GM12873 (cell line): ENCODE results near the gene COMMD10.

Experiments used
- CTCF ChIP-seq: IDR thresholded peaks from 2 replicates; pipeline ENCODE4 v1.5.1; 2012; ENCODE audit warnings: low read depth, mild to moderate bottlenecking, moderate library complexity, low read length, control low read depth; ENCODE audit not compliant: insufficient read depth; ENCODE audit errors: missing control alignments

The COMMD10 gene

GRCh38 chr5:116098998-116099397 lies 14.2 kb downstream of the COMMD10 start:
- TF ChIP-seq CTCF = no peak

- no peak for TF ChIP-seq CTCF
Observed at GRCh38 chr5:116115163-116115562, 30.3 kb downstream of the COMMD10 start.

GRCh38 chr5:116130471-116130870 lies 45.6 kb downstream of the COMMD10 start:
- TF ChIP-seq CTCF = no peak

GRCh38 chr5:116130976-116131375 lies 46.2 kb downstream of the COMMD10 start:
- TF ChIP-seq CTCF = no peak

- TF ChIP-seq CTCF = no peak
Observed at GRCh38 chr5:116133281-116133680, 48.5 kb downstream of the COMMD10 start.

GRCh38 chr5:116135344-116135743 lies 50.5 kb downstream of the COMMD10 start:
- no peak for TF ChIP-seq CTCF

GRCh38 chr5:116137544-116138378 lies 52.9 kb downstream of the COMMD10 start:
- TF ChIP-seq CTCF = peak; percentile 66

GRCh38 chr5:116142495-116142894 lies 57.7 kb downstream of the COMMD10 start:
- TF ChIP-seq CTCF = no peak
